ENCODE results near the gene STT3B.

The STT3B gene

GRCh38 chr3:31536497-31536896 lies 3.8 kb downstream of the STT3B start:
- H3K4me3 ChIP-seq (ENCODE audit: low read depth in 1 of 2, low read length in 2 of 2) = peak overlapping the region in 1 of 2 donors; percentile 42
- H3K27ac ChIP-seq (ENCODE audit: low read length) = peak overlapping the region; percentile 34
- peaks cover 26 to 30% of the 10 kb centered on the region in 2 donors for H3K4me1 ChIP-seq (ENCODE audit: control insufficient read depth in 1 of 2, insufficient read depth in 2 of 2, low read length in 2 of 2)
- H3K27me3 ChIP-seq (ENCODE audit: low read depth, low read length) = no peaks in the 10 kb centered on the region
- peaks cover 0 to 4% of the 10 kb centered on the region in 2 donors for H3K36me3 ChIP-seq (ENCODE audit: control insufficient read depth in 1 of 2, insufficient read depth in 2 of 2, low read length in 2 of 2)
- no peaks in the 10 kb centered on the region for H3K9me3 ChIP-seq (ENCODE audit: control insufficient read depth in 1 of 2, low read length in 2 of 2)

- H3K9me3 ChIP-seq (ENCODE audit: control insufficient read depth in 1 of 2, low read length in 2 of 2) = no peaks in the 10 kb centered on the region
- no peak overlapping the region for H3K4me3 ChIP-seq (ENCODE audit: low read depth in 1 of 2, low read length in 2 of 2)
- H3K4me1 ChIP-seq (ENCODE audit: control insufficient read depth in 1 of 2, insufficient read depth in 2 of 2, low read length in 2 of 2) = peaks cover 26 to 30% of the 10 kb centered on the region in 2 donors
- H3K27me3 ChIP-seq (ENCODE audit: low read depth, low read length) = no peaks in the 10 kb centered on the region
- no peaks in the 10 kb centered on the region for H3K36me3 ChIP-seq (ENCODE audit: control insufficient read depth in 1 of 2, insufficient read depth in 2 of 2, low read length in 2 of 2)
- no peak overlapping the region for H3K27ac ChIP-seq (ENCODE audit: low read length)
Observed at GRCh38 chr3:31538801-31539200, 6.1 kb downstream of the STT3B start.

GRCh38 chr3:31539275-31539674 lies 6.5 kb downstream of the STT3B start:
- Histone ChIP-seq H3K27ac (ENCODE audit: low read length) (no peak overlapping the region), H3K4me1 (ENCODE audit: control insufficient read depth in 1 of 2, insufficient read depth in 2 of 2, low read length in 2 of 2) (peaks cover 27 to 28% of the 10 kb centered on the region in 2 donors), H3K36me3 (ENCODE audit: control insufficient read depth in 1 of 2, insufficient read depth in 2 of 2, low read length in 2 of 2) (no peaks in the 10 kb centered on the region), H3K4me3 (ENCODE audit: low read depth in 1 of 2, low read length in 2 of 2) (no peak overlapping the region), H3K27me3 (ENCODE audit: low read depth, low read length) (no peaks in the 10 kb centered on the region), H3K9me3 (ENCODE audit: control insufficient read depth in 1 of 2, low read length in 2 of 2) (no peaks in the 10 kb centered on the region)

GRCh38 chr3:31541089-31541488 lies 8.4 kb downstream of the STT3B start:
- Histone ChIP-seq H3K4me3 (ENCODE audit: low read depth in 1 of 2, low read length in 2 of 2) (no peak overlapping the region), H3K4me1 (ENCODE audit: control insufficient read depth in 1 of 2, insufficient read depth in 2 of 2, low read length in 2 of 2) (peaks cover 17 to 27% of the 10 kb centered on the region in 2 donors), H3K27ac (ENCODE audit: low read length) (no peak overlapping the region), H3K36me3 (ENCODE audit: control insufficient read depth in 1 of 2, insufficient read depth in 2 of 2, low read length in 2 of 2) (no peaks in the 10 kb centered on the region), H3K9me3 (ENCODE audit: control insufficient read depth in 1 of 2, low read length in 2 of 2) (no peaks in the 10 kb centered on the region), H3K27me3 (ENCODE audit: low read depth, low read length) (no peaks in the 10 kb centered on the region)

GRCh38 chr3:31542246-31542645 lies 9.5 kb downstream of the STT3B start:
- Histone ChIP-seq H3K4me1 (ENCODE audit: control insufficient read depth in 1 of 2, insufficient read depth in 2 of 2, low read length in 2 of 2) (peaks cover 7 to 19% of the 10 kb centered on the region in 2 donors), H3K27ac (ENCODE audit: low read length) (no peak overlapping the region), H3K4me3 (ENCODE audit: low read depth in 1 of 2, low read length in 2 of 2) (no peak overlapping the region), H3K36me3 (ENCODE audit: control insufficient read depth in 1 of 2, insufficient read depth in 2 of 2, low read length in 2 of 2) (no peaks in the 10 kb centered on the region), H3K9me3 (ENCODE audit: control insufficient read depth in 1 of 2, low read length in 2 of 2) (no peaks in the 10 kb centered on the region), H3K27me3 (ENCODE audit: low read depth, low read length) (no peaks in the 10 kb centered on the region)

GRCh38 chr3:31543375-31543774 lies 10.7 kb downstream of the STT3B start:
- Histone ChIP-seq H3K36me3 (ENCODE audit: control insufficient read depth in 1 of 2, insufficient read depth in 2 of 2, low read length in 2 of 2) (no peaks in the 10 kb centered on the region), H3K27ac (ENCODE audit: low read length) (no peak overlapping the region), H3K27me3 (ENCODE audit: low read depth, low read length) (no peaks in the 10 kb centered on the region), H3K9me3 (ENCODE audit: control insufficient read depth in 1 of 2, low read length in 2 of 2) (no peaks in the 10 kb centered on the region), H3K4me3 (ENCODE audit: low read depth in 1 of 2, low read length in 2 of 2) (no peak overlapping the region), H3K4me1 (ENCODE audit: control insufficient read depth in 1 of 2, insufficient read depth in 2 of 2, low read length in 2 of 2) (peaks cover 7 to 19% of the 10 kb centered on the region in 2 donors)

- no peaks in the 10 kb centered on the region for H3K36me3 ChIP-seq (ENCODE audit: control insufficient read depth in 1 of 2, insufficient read depth in 2 of 2, low read length in 2 of 2)
- peaks cover 0 to 21% of the 10 kb centered on the region in 2 donors for H3K4me1 ChIP-seq (ENCODE audit: control insufficient read depth in 1 of 2, insufficient read depth in 2 of 2, low read length in 2 of 2)
- no peaks in the 10 kb centered on the region for H3K9me3 ChIP-seq (ENCODE audit: control insufficient read depth in 1 of 2, low read length in 2 of 2)
- H3K27ac ChIP-seq (ENCODE audit: low read length) = no peak overlapping the region
- H3K4me3 ChIP-seq (ENCODE audit: low read depth in 1 of 2, low read length in 2 of 2) = no peak overlapping the region
- no peaks in the 10 kb centered on the region for H3K27me3 ChIP-seq (ENCODE audit: low read depth, low read length)
Observed at GRCh38 chr3:31544634-31545033, 11.9 kb downstream of the STT3B start.

GRCh38 chr3:31546162-31546561 lies 13.4 kb downstream of the STT3B start:
- Histone ChIP-seq H3K27ac (ENCODE audit: low read length) (no peak overlapping the region), H3K36me3 (ENCODE audit: control insufficient read depth in 1 of 2, insufficient read depth in 2 of 2, low read length in 2 of 2) (no peaks in the 10 kb centered on the region), H3K9me3 (ENCODE audit: control insufficient read depth in 1 of 2, low read length in 2 of 2) (no peaks in the 10 kb centered on the region), H3K4me1 (ENCODE audit: control insufficient read depth in 1 of 2, insufficient read depth in 2 of 2, low read length in 2 of 2) (peaks cover 5 to 26% of the 10 kb centered on the region in 2 donors), H3K4me3 (ENCODE audit: low read depth in 1 of 2, low read length in 2 of 2) (no peak overlapping the region), H3K27me3 (ENCODE audit: low read depth, low read length) (no peaks in the 10 kb centered on the region)

- Histone ChIP-seq H3K27ac (ENCODE audit: low read length) (no peak overlapping the region), H3K9me3 (ENCODE audit: control insufficient read depth in 1 of 2, low read length in 2 of 2) (no peaks in the 10 kb centered on the region), H3K4me1 (ENCODE audit: control insufficient read depth in 1 of 2, insufficient read depth in 2 of 2, low read length in 2 of 2) (peaks cover 5 to 26% of the 10 kb centered on the region in 2 donors)
Observed at GRCh38 chr3:31546725-31547124, 14.0 kb downstream of the STT3B start.

GRCh38 chr3:31550452-31551251 lies 17.9 kb downstream of the STT3B start:
- Histone ChIP-seq H3K4me1 (ENCODE audit: control insufficient read depth in 1 of 2, insufficient read depth in 2 of 2, low read length in 2 of 2) (peaks cover 10 to 27% of the 10 kb centered on the region in 2 donors), H3K36me3 (ENCODE audit: control insufficient read depth in 1 of 2, insufficient read depth in 2 of 2, low read length in 2 of 2) (no peaks in the 10 kb centered on the region)

More at GRCh38 chr3:31546725-31547124, 14.0 kb downstream of the STT3B start:
- Histone ChIP-seq H3K4me3 (ENCODE audit: low read depth in 1 of 2, low read length in 2 of 2) (no peak overlapping the region), H3K36me3 (ENCODE audit: control insufficient read depth in 1 of 2, insufficient read depth in 2 of 2, low read length in 2 of 2) (no peaks in the 10 kb centered on the region), H3K27me3 (ENCODE audit: low read depth, low read length) (no peaks in the 10 kb centered on the region)

GRCh38 chr3:31551646-31552045 lies 18.9 kb downstream of the STT3B start:
- H3K27ac ChIP-seq (ENCODE audit: low read length) = no peak overlapping the region
- no peaks in the 10 kb centered on the region for H3K27me3 ChIP-seq (ENCODE audit: low read depth, low read length)
- peaks cover 10 to 25% of the 10 kb centered on the region in 2 donors for H3K4me1 ChIP-seq (ENCODE audit: control insufficient read depth in 1 of 2, insufficient read depth in 2 of 2, low read length in 2 of 2)
- no peaks in the 10 kb centered on the region for H3K36me3 ChIP-seq (ENCODE audit: control insufficient read depth in 1 of 2, insufficient read depth in 2 of 2, low read length in 2 of 2)
- H3K9me3 ChIP-seq (ENCODE audit: control insufficient read depth in 1 of 2, low read length in 2 of 2) = no peaks in the 10 kb centered on the region
- H3K4me3 ChIP-seq (ENCODE audit: low read depth in 1 of 2, low read length in 2 of 2) = no peak overlapping the region

More at GRCh38 chr3:31550452-31551251, 17.9 kb downstream of the STT3B start:
- Histone ChIP-seq H3K9me3 (ENCODE audit: control insufficient read depth in 1 of 2, low read length in 2 of 2) (no peaks in the 10 kb centered on the region), H3K27me3 (ENCODE audit: low read depth, low read length) (no peaks in the 10 kb centered on the region), H3K27ac (ENCODE audit: low read length) (no peak overlapping the region), H3K4me3 (ENCODE audit: low read depth in 1 of 2, low read length in 2 of 2) (no peak overlapping the region)

Measured in muscle layer of duodenum (tissue), 2 donors.